GM10847 (cell line): Measurements from ENCODE around the gene MALRD1.

Experiments
- POLR2A ChIP-seq: IDR thresholded peaks from 2 replicates; pipeline ENCODE4 v1.6.1; 2011; ENCODE audit not compliant: insufficient read length; ENCODE audit errors: extremely low read depth

MALRD1 gene

GRCh38 chr10:19247843-19248242, 199.2 kb downstream of the MALRD1 start:
- TF ChIP-seq POLR2A = no peak

DNA sequence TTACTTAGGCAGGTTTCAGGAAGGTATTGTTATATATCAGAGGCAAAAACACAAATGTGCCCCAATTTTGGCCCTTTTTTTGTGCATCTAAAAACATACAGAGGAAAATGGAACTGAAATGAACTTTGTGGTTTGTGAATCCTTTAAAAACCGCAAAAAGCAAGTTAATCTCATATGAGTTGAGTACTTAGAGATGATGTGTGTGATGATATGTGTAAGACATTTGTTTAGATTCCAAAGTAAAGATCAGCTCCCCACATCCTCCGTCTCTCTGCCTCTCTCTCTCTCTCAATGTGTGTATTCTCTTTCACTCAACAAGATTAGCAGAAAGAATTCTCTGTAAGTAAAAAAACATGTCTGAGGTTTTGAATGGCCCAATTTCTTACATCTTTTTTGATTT, 201.9 kb downstream of the MALRD1 start:
- TF ChIP-seq POLR2A = no peak

DNA sequence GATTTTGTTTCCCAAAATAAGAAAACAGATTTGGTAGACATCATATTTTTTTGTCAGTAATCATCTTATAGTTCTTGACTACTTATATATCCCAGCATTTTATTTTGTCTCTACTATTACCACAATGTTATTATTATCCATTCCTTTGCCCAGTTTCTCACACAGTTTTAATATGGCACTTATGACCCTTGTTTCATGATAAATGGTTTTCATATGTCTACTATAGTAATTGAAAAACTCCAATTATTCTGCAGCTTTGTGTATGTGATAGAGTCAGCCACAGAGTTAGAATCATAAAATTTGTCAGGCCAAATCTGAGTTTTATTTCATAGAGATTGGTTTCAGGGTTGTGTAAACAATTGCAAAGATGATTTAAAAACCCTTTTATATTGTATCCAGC, 203.9 kb downstream of the MALRD1 start:
- TF ChIP-seq POLR2A = no peak

- TF ChIP-seq POLR2A = no peak
Measured at GRCh38 chr10:19256331-19256730, 207.7 kb downstream of the MALRD1 start.

- no peak for TF ChIP-seq POLR2A
Measured at GRCh38 chr10:19263262-19263661, 214.7 kb downstream of the MALRD1 start.

DNA sequence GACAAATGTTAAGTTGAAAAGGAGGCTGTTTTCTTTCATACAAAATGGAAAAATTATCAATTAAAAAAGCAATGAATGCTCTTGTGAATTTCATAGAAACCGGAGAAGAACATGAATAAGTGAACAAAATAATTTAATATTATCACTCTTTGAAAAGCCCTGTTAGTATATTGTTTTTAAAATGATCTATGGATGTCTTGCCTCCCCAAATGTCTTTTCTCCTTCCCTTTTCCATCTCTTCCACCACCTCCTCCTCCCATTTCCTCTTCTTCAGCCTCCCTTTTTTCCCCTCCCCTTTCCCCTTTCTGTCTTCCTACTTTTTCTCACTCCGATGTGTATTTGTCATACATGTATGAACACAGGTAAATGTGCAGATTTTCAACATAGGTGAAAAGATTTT, 234.7 kb downstream of the MALRD1 start:
- TF ChIP-seq POLR2A = no peak

DNA sequence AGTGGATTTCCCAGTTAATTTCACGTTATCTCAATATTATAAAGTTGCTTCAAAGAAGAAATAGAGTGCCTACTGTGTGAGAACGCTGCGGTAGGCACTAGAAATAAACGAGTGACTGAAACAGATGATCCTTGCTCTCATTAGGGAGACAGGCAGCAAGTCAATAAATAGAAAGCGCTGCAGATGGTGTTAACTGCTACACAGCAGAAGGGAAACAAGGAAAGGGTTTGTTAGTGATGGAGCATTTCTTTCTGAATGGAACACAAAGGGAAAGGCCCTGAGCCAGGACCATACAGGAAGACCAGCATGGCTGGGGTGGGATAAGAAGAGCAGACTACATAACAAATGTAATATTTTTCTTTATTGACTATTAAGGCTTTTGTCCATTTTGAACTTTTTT, 235.2 kb downstream of the MALRD1 start:
- no peak for TF ChIP-seq POLR2A

DNA sequence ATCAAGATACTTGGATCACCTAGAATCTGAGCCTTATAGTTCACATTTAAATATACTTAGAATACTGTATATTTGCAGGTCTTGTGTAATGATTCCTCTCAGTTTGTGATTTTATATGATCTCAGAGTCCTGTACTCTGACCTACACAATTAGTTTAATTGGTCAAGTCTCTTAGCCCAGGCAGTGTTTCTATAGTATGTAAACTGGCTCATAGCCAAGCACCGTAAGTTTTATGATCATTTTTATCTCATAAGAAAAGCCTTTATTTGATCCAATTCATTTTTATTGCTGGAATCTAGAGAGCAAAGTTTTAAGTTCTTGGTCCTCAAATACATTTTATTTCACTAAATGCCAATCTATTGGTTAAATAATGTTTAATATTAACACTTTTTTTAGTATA, 242.2 kb downstream of the MALRD1 start:
- no peak for TF ChIP-seq POLR2A

DNA sequence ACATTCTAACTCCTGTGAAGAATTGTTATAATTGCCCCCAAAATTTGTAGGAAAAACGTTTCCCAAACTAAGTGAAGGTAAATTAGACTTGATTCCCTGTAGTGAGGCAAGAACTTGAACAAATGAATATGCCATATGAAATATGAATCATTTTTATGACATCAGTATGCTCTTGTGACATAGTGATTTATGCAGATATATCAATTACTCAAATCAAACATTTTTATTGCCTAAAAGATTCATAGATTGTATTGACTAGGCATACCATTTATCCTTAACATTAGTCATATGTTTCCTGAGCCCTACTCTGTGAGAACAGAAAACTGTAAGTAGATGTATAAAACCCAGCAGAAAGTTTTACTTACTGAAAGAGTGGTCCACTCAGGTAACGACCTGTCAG, 245.6 kb downstream of the MALRD1 start:
- no peak for TF ChIP-seq POLR2A

DNA sequence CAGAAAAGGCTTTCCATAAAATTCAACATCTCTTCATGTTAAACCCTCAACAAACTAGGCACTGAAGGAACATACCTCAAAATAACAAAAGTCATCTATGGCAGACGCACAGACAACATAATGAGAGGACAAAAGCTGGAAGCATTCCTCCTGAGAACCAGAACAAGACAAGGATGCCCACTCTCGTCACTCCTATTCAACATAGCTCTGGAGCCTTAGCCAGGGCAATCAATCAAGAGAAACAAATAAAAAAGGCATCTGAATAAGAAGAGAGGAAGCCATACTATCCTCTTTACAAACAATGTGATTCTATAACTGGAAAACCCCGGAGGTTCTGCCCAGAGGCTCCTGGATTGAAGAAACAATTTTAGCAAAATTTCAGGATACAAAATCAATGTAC, 251.0 kb downstream of the MALRD1 start:
- TF ChIP-seq POLR2A = no peak

- no peak for TF ChIP-seq POLR2A
Measured at GRCh38 chr10:19302117-19302516, 253.5 kb downstream of the MALRD1 start.

DNA sequence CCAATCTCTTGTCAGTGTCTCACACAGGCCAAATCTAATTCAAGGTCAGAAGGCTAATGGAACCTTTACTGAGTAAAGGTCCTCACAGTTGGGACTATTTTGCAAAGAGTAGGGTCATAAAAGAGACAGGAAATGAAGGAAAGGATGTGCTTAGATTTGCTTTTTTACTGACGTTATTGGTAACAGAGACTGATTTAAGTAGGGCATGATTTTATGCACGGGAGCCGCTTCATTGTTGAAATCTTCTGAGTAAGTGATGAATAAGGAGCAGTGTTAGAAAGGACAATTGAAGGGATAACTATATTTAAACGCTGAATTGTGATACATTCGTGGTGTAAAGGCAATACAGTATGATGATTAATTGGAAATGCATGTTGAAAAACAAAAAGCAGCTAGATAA, 261.5 kb downstream of the MALRD1 start:
- TF ChIP-seq POLR2A = no peak

DNA sequence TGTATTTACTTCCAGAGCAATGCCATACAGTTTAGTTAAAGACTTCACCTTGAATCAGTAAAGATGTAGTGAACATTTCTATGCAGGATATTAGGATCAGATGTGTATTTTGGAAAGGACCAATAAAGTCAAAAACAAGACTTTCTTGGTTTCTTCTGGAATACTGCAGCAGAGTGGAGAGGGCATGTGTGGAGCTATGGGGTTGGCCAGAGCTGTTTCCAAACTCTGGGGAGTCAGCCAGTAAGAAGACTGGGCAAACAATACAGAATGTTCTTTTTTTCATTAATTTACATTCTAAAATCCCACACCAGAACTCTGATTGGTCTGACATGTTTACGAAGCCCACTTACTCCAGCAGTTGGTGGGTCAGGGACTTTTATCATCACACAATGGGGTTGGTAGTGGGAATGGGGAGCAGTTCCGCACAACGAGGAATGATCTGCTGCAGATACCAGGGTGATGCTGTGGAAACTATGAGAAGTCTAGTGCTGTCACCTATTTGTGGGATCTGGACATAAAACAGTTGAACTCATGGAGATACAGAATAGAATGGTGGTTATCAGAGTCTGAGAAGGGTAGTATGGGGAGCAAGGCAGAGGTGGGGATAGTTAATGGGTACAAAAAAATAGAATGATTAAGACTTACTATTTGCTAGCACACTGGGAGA, 267.7 kb downstream of the MALRD1 start:
- no peak for TF ChIP-seq POLR2A

- no peak for TF ChIP-seq POLR2A
Measured at GRCh38 chr10:19317952-19318351, 269.4 kb downstream of the MALRD1 start.

- TF ChIP-seq POLR2A = no peak
Measured at GRCh38 chr10:19325581-19325980, 277.0 kb downstream of the MALRD1 start.

GRCh38 chr10:19328582-19328981, 280.0 kb downstream of the MALRD1 start:
- no peak for TF ChIP-seq POLR2A

GRCh38 chr10:19329475-19329874, 280.9 kb downstream of the MALRD1 start:
- TF ChIP-seq POLR2A = no peak
